Natural killer cell (primary cell): ENCODE measurements around the gene SHROOM2. TPM values are rescaled to one million over a fixed set of nuclear protein-coding genes. Genes with fewer than 3 reads are reported as not detected.

Source experiments
- ATAC-seq, 3 donors: fragments of 150-1000 bp in 2 of 3; fragments of 200-7000 bp in 1 of 3; cut with Tn5 transposase; 1 replicate in 1 of 3; 2 replicates in 2 of 3; pipeline ENCODE4 v1.10.0; 2021; ENCODE audit warnings: mild to moderate bottlenecking in 2 of 3, moderate library complexity in 2 of 3
- DNase-seq, 2 donors: peaks; one replicate each; pipeline versions ENCODE4 v3.0.0 to v3.0.0-alpha.2; 2013 to 2021; ENCODE audit warnings: mixed read lengths in 1 of 2
- H3K27ac ChIP-seq: one replicate; pipeline ENCODE4 v1.5.1; 2013; ENCODE audit warnings: mild to moderate bottlenecking, low read length
- H3K27me3 ChIP-seq: one replicate; pipeline ENCODE4 v1.6.1; 2013; ENCODE audit warnings: low read length; ENCODE audit not compliant: control insufficient read depth, insufficient read depth
- H3K36me3 ChIP-seq: one replicate; pipeline ENCODE4 v1.6.1; 2013; ENCODE audit warnings: low read length; ENCODE audit not compliant: control insufficient read depth, insufficient read depth
- H3K4me1 ChIP-seq: one replicate; pipeline ENCODE4 v1.6.1; 2013; ENCODE audit warnings: low read length; ENCODE audit not compliant: control insufficient read depth, insufficient read depth
- H3K4me3 ChIP-seq: one replicate; pipeline ENCODE4 v1.5.1; 2013; ENCODE audit warnings: low read length
- H3K9me3 ChIP-seq: one replicate; pipeline ENCODE4 v1.6.1; 2013; ENCODE audit warnings: low read length; ENCODE audit not compliant: control insufficient read depth, insufficient read depth
- H3K27ac Mint-ChIP-seq, 2 donors: one replicate each; pipeline ENCODE4 v1.8.0; 2022; ENCODE audit warnings: mild to moderate bottlenecking in 2 of 2, mixed read lengths in 2 of 2, moderate library complexity in 1 of 2
- H3K27me3 Mint-ChIP-seq, 2 donors: one replicate each; pipeline ENCODE4 v1.8.0; 2022; ENCODE audit warnings: low read depth in 2 of 2, mixed read lengths in 2 of 2
- H3K36me3 Mint-ChIP-seq: one replicate; pipeline ENCODE4 v1.8.0; 2022; ENCODE audit warnings: mixed read lengths
- H3K4me1 Mint-ChIP-seq, 2 donors: one replicate each; pipeline ENCODE4 v1.8.0; 2022; ENCODE audit warnings: mixed read lengths in 2 of 2
- H3K4me3 Mint-ChIP-seq: one replicate; pipeline ENCODE4 v1.8.0; 2022; ENCODE audit warnings: mild to moderate bottlenecking, moderate library complexity, mixed read lengths
- H3K9me3 Mint-ChIP-seq, 2 donors: one replicate each; pipeline ENCODE4 v1.8.0; 2022; ENCODE audit warnings: mixed read lengths in 2 of 2
- CTCF ChIP-seq: fragments of 200-600 bp; IDR thresholded peaks from one replicate; pipeline ENCODE4 v1.8.0; 2022; ENCODE audit warnings: antibody characterized with exemption
- WGBS: methylation state at CpG from one replicate; pipeline ENCODE4 v1.1.7; 2013; ENCODE audit warnings: missing lambda C conversion rate; ENCODE audit not compliant: insufficient coverage; 5-methylcytosine and 5-hydroxymethylcytosine counted together
- intact Hi-C: fragments of 100-400 bp; cut with micrococcal nuclease; formaldehyde crosslinking; loops from one replicate; pipeline ENCODE4 v1.14.2; 2022
- total RNA-seq, 4 donors: library from RNA; stranded (reverse); fragments of 120-200 nt in 1 of 4; gene quantifications; one replicate each; pipeline versions ENCODE4 v1.2.3 to v1.2.4, GENCODE V29; 2013 to 2022

Gene SHROOM2
- total RNA-seq, 3 donors from 2014 or later (not counting 1 experiment from before 2014, with no cell fraction given) = not detected

- Histone ChIP-seq H3K36me3 (no peaks in the 10 kb centered on the region), H3K27me3 (no peaks in the 10 kb centered on the region), H3K4me3 (no peak overlapping the region), H3K9me3 (no peaks in the 10 kb centered on the region), H3K4me1 (no peaks in the 10 kb centered on the region), H3K27ac (no peak overlapping the region)
- H3K4me1 Mint-ChIP-seq = no peaks in the 10 kb centered on the region
- H3K4me3 Mint-ChIP-seq = no peak overlapping the region
- peaks cover 0 to 6% of the 10 kb centered on the region in 2 donors for H3K9me3 Mint-ChIP-seq
- no peak for TF ChIP-seq CTCF
- ATAC-seq = no peak
- no peak overlapping the region for H3K27ac Mint-ChIP-seq
- intact Hi-C loops = no loop called here
- peaks cover 16 to 19% of the 10 kb centered on the region in 2 donors for H3K27me3 Mint-ChIP-seq
- WGBS = 76% methylated on average over 6 of the region's 11 CpGs
- DNase-seq = no peak
- H3K36me3 Mint-ChIP-seq = no peaks in the 10 kb centered on the region
These were observed 11.4 kb downstream of the SHROOM2 start for GRCh38 chrX:9797384-9798360.

DNA sequence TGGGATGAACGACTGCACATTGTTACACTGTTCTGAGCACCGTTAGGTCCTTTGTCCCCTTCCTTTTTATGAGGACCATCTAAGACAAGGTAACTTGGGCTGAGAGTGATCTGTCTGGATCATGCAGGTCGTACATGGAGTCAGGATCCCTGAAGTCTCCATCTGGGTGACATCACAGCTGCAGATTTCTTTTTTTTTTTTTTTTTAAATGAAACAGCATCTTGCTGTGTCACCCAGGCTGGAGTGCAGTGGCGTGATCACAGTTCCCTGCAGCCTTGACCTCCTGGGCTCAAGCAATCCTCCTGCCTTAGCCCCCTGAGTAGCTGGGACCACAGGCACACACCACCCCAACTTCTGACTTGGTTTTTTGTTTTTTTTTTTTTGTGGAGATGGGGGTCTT, 16.5 kb downstream of the SHROOM2 start:
- Mint-ChIP-seq H3K27me3 (peaks cover 8 to 10% of the 10 kb centered on the region in 2 donors), H3K27ac (no peak overlapping the region), H3K9me3 (peaks cover 0 to 6% of the 10 kb centered on the region in 2 donors), H3K4me3 (no peak overlapping the region), H3K4me1 (no peaks in the 10 kb centered on the region), H3K36me3 (no peaks in the 10 kb centered on the region)
- WGBS = 94% methylated on average over 4 of the region's 4 CpGs
- H3K4me3 ChIP-seq = no peak overlapping the region
- TF ChIP-seq CTCF = no peak
- H3K36me3 ChIP-seq = no peaks in the 10 kb centered on the region
- H3K27me3 ChIP-seq = no peaks in the 10 kb centered on the region
- intact Hi-C loops = no loop called here
- no peak overlapping the region for H3K27ac ChIP-seq
- H3K9me3 ChIP-seq = no peaks in the 10 kb centered on the region
- no peaks in the 10 kb centered on the region for H3K4me1 ChIP-seq
- DNase-seq (no peak), ATAC-seq (no peak)

DNA sequence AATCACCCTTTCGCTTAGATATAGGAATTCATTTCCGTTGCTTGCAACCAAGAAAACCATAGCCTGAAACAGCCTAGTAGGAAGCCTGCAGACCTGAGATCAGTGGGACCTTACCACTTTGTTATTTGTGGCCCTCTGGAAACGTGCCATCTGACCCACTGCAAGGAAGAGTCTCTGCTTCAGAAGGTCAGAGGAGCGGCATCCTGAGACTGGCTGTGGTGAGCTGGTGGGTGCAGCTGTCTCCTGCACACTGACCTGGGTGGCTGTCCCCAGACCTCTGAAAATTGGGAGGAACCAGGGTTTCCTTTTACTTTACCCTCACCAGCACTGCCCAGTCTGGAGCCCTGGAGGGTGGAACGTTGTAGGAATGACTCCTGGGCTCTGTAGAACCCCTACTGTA, 18.2 kb downstream of the SHROOM2 start:
- intact Hi-C loops = no loop called here
- Histone ChIP-seq H3K4me3 (no peak overlapping the region), H3K27me3 (no peaks in the 10 kb centered on the region), H3K27ac (no peak overlapping the region), H3K9me3 (no peaks in the 10 kb centered on the region), H3K4me1 (no peaks in the 10 kb centered on the region), H3K36me3 (no peaks in the 10 kb centered on the region)
- WGBS = 81% methylated on average over 5 of the region's 5 CpGs
- no peak for DNase-seq
- ATAC-seq = no peak
- H3K27me3 Mint-ChIP-seq = peaks cover 7% of the 10 kb centered on the region in 2 donors
- H3K4me3 Mint-ChIP-seq = no peak overlapping the region
- peaks cover 0 to 6% of the 10 kb centered on the region in 2 donors for H3K9me3 Mint-ChIP-seq
- H3K4me1 Mint-ChIP-seq = no peaks in the 10 kb centered on the region
- H3K27ac Mint-ChIP-seq = no peak overlapping the region
- no peaks in the 10 kb centered on the region for H3K36me3 Mint-ChIP-seq
- no peak for TF ChIP-seq CTCF
